ENCODE data around the gene MARK1.
A peak's percentile ranks its signal among the peaks of the same experiment; 100 is the strongest.
"Not testable (repeated sequence)": the region's sequence is repeated elsewhere in the genome, so short reads cannot be mapped to it uniquely, and the experiment has no call there.

Gene MARK1

GRCh38 chr1:220611100-220611499 lies 83.2 kb downstream of the MARK1 start:
- not testable (repeated sequence) for DNase-seq (ENCODE audit: low spot score)

- DNase-seq (ENCODE audit: low spot score) = no peak
Observed at GRCh38 chr1:220616836-220617235, 88.9 kb downstream of the MARK1 start.

GRCh38 chr1:220628431-220628830 lies 100.5 kb downstream of the MARK1 start:
- DNase-seq (ENCODE audit: low spot score) = no peak

- DNase-seq (ENCODE audit: low spot score) = no peak
Observed at GRCh38 chr1:220631238-220631815, 103.4 kb downstream of the MARK1 start.

- no peak for DNase-seq (ENCODE audit: low spot score)
Observed at GRCh38 chr1:220637759-220638158, 109.8 kb downstream of the MARK1 start.

GRCh38 chr1:220642285-220642684 lies 114.3 kb downstream of the MARK1 start:
- DNase-seq (ENCODE audit: low spot score) = no peak

GRCh38 chr1:220652995-220653394 lies 125.1 kb downstream of the MARK1 start:
- peak; percentile 21 for DNase-seq (ENCODE audit: low spot score)

- DNase-seq (ENCODE audit: low spot score) = no peak
Observed at GRCh38 chr1:220655509-220655908, 127.6 kb downstream of the MARK1 start.

- DNase-seq (ENCODE audit: low spot score) = peak; percentile 19
Observed at GRCh38 chr1:220655961-220656740, 128.2 kb downstream of the MARK1 start.

- DNase-seq (ENCODE audit: low spot score) = no peak
Observed at GRCh38 chr1:220666349-220666748, 138.4 kb downstream of the MARK1 start.

- no peak for DNase-seq (ENCODE audit: low spot score)
Observed at GRCh38 chr1:220669005-220669404, 141.1 kb downstream of the MARK1 start.

GRCh38 chr1:220670365-220670764 lies 142.4 kb downstream of the MARK1 start:
- no peak for DNase-seq (ENCODE audit: low spot score)

- DNase-seq (ENCODE audit: low spot score) = no peak
Observed at GRCh38 chr1:220673921-220674320, 146.0 kb downstream of the MARK1 start.

- DNase-seq (ENCODE audit: low spot score) = no peak
Observed at GRCh38 chr1:220677251-220677650, 149.3 kb downstream of the MARK1 start.

- peak; percentile 58 for DNase-seq (ENCODE audit: low spot score)
Observed at GRCh38 chr1:220680085-220680687, 152.2 kb downstream of the MARK1 start.

GRCh38 chr1:220681220-220681880 lies 153.4 kb downstream of the MARK1 start:
- no peak for DNase-seq (ENCODE audit: low spot score)

- no peak for DNase-seq (ENCODE audit: low spot score)
Observed at GRCh38 chr1:220682901-220683576, 155.1 kb downstream of the MARK1 start.

- not testable (repeated sequence) for DNase-seq (ENCODE audit: low spot score)
Observed at GRCh38 chr1:220683716-220684115, 155.8 kb downstream of the MARK1 start.

- DNase-seq (ENCODE audit: low spot score) = no peak
Observed at GRCh38 chr1:220684890-220685289, 157.0 kb downstream of the MARK1 start.

- no peak for DNase-seq (ENCODE audit: low spot score)
Observed at GRCh38 chr1:220685879-220686278, 157.9 kb downstream of the MARK1 start.

- no peak for DNase-seq (ENCODE audit: low spot score)
Observed at GRCh38 chr1:220687809-220688208, 159.9 kb downstream of the MARK1 start.

- DNase-seq (ENCODE audit: low spot score) = peak; percentile 17
Observed at GRCh38 chr1:220689666-220690065, 161.7 kb downstream of the MARK1 start.
